Measurements from ENCODE around the gene TIGD6. TPM values are rescaled to one million over a fixed set of nuclear protein-coding genes. Genes with fewer than 3 reads are reported as not detected.
A peak's percentile ranks its signal among the peaks of the same experiment; 100 is the strongest.

Gene TIGD6
- total and polyA plus RNA-seq, 4 donors: 3.0 to 5.0 (median 4.2) TPM

DNA sequence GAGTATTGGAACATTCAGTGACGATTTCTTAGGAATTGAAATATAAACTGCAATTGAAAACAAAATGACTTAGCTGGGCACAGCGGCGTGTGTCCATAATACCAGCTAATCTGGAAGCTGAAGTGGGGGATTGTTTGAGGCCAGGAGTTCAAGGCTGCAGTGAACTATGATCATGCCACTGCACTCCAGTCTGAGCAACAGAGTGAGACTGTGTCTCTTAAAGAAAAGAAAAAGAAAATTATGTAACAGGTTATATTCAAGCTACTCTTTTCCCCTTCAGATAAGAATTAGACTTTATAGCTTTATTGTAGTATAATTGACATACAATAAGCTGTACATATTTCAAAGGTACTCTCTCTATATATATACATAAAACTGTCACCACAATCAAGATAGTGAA is 33.5 kb downstream of the TIGD6 start:
- no peak overlapping the region for H3K9ac ChIP-seq (ENCODE audit: insufficient read depth in 1 of 2, low read length in 2 of 2)
- H3K27ac ChIP-seq (ENCODE audit: low read depth in 1 of 2, low read length in 1 of 2): no peak overlapping the region
- no peaks in the 10 kb centered on the region for H3K27me3 ChIP-seq (ENCODE audit: control insufficient read depth in 3 of 3, insufficient read depth in 3 of 3, low read length in 2 of 3)
- ATAC-seq (ENCODE audit: insufficient read depth, low FRiP score): no peak
- no peak for DNase-seq
- peaks cover 0 to 4% (median 0%) of the 10 kb centered on the region in 5 donors for H3K4me1 ChIP-seq (ENCODE audit: control insufficient read depth in 5 of 5, insufficient read depth in 5 of 5, low read length in 5 of 5)
- WGBS, 2 donors: 90 to 91% methylated on average over 3 of the region's 3 CpGs
- no peak overlapping the region for H3K4me3 ChIP-seq
- no peaks in the 10 kb centered on the region for H3K9me3 ChIP-seq (ENCODE audit: control insufficient read depth in 4 of 4, insufficient read depth in 3 of 4, low read length in 3 of 4)
- TF ChIP-seq CTCF (IDR thresholded peaks at IDR 0.05; ENCODE audit: control extremely low read depth, extremely low read depth): no peak
- H3K36me3 ChIP-seq (ENCODE audit: control insufficient read depth in 4 of 4, insufficient read depth in 4 of 4, low read length in 4 of 4): peaks cover 0 to 3% (median 0%) of the 10 kb centered on the region in 4 donors

DNA sequence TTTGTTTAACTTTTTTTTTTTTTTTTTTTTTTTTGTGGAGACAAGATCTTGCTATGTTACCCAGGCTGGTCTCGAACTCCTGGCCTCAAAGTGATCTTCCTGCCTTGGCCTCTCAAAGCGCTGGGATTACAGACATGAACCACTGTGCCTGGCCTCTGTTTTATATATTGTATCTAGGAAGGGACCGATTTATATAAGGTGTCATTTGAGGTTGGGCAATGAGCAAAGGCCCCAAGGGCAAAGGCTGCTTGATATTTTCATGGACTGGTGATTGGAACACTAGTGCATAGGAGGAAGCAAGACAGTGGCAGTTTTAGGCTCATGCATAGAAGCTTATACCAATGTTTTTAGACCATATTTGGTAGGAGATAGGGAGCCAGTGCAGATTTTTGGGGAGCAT is 36.7 kb downstream of the TIGD6 start:
- H3K4me3 ChIP-seq: no peak overlapping the region
- H3K4me1 ChIP-seq (ENCODE audit: control insufficient read depth in 5 of 5, insufficient read depth in 5 of 5, low read length in 5 of 5): peaks cover 5 to 14% (median 6%) of the 10 kb centered on the region in 5 donors
- H3K36me3 ChIP-seq (ENCODE audit: control insufficient read depth in 4 of 4, insufficient read depth in 4 of 4, low read length in 4 of 4): peaks cover 0 to 2% (median 0%) of the 10 kb centered on the region in 4 donors
- DNase-seq (no peak), ATAC-seq (ENCODE audit: insufficient read depth, low FRiP score) (no peak)
- 97 to 100% methylated on average over 3 of the region's 3 CpGs for WGBS, 2 donors
- H3K27me3 ChIP-seq (ENCODE audit: control insufficient read depth in 3 of 3, insufficient read depth in 3 of 3, low read length in 2 of 3): no peaks in the 10 kb centered on the region
- H3K9me3 ChIP-seq (ENCODE audit: control insufficient read depth in 4 of 4, insufficient read depth in 3 of 4, low read length in 3 of 4): no peaks in the 10 kb centered on the region
- TF ChIP-seq CTCF (IDR thresholded peaks at IDR 0.05; ENCODE audit: control extremely low read depth, extremely low read depth): no peak
- no peak overlapping the region for H3K9ac ChIP-seq (ENCODE audit: insufficient read depth in 1 of 2, low read length in 2 of 2)
- no peak overlapping the region for H3K27ac ChIP-seq (ENCODE audit: low read depth in 1 of 2, low read length in 1 of 2)

GRCh38 chr5:149962601-149963300 is 37.7 kb downstream of the TIGD6 start:
- no peak for DNase-seq
- H3K4me3 ChIP-seq: peak overlapping the region; percentile 7

More at GRCh38 chr5:149962601-149963300, 37.7 kb downstream of the TIGD6 start:
- H3K9ac ChIP-seq (ENCODE audit: insufficient read depth in 1 of 2, low read length in 2 of 2): no peak overlapping the region
- no peaks in the 10 kb centered on the region for H3K36me3 ChIP-seq (ENCODE audit: control insufficient read depth in 4 of 4, insufficient read depth in 4 of 4, low read length in 4 of 4)
- no peaks in the 10 kb centered on the region for H3K27me3 ChIP-seq (ENCODE audit: control insufficient read depth in 3 of 3, insufficient read depth in 3 of 3, low read length in 2 of 3)
- H3K9me3 ChIP-seq (ENCODE audit: control insufficient read depth in 4 of 4, insufficient read depth in 3 of 4, low read length in 3 of 4): no peaks in the 10 kb centered on the region
- no peak overlapping the region for H3K27ac ChIP-seq (ENCODE audit: low read depth in 1 of 2, low read length in 1 of 2)
- no peak for TF ChIP-seq CTCF (IDR thresholded peaks at IDR 0.05; ENCODE audit: control extremely low read depth, extremely low read depth)
- H3K4me1 ChIP-seq (ENCODE audit: control insufficient read depth in 5 of 5, insufficient read depth in 5 of 5, low read length in 5 of 5): peaks cover 5 to 14% (median 6%) of the 10 kb centered on the region in 5 donors
- ATAC-seq (ENCODE audit: insufficient read depth, low FRiP score): no peak
- 97 to 98% methylated on average over 5 of the region's 5 CpGs for WGBS, 2 donors

Measured in lung (tissue), 12 donors.